Pancreas (tissue), 10 donors: ENCODE data around the gene PAXX. TPM values are rescaled to one million over a fixed set of nuclear protein-coding genes. Genes with fewer than 3 reads are reported as not detected.

Experiments
- ATAC-seq, 4 donors: fragments of 200-7000 bp; cut with Tn5 transposase; one replicate each; pipeline versions ENCODE4 v1.8.0 to v1.9.1; 2020; ENCODE audit warnings: mild to moderate bottlenecking in 4 of 4, moderate library complexity in 4 of 4
- DNase-seq, 6 donors: peaks; one replicate each; pipeline ENCODE4 v3.0.0-alpha.2; 2020
- FAIRE-seq: peaks from 2 replicates; lab custom pipeline; 2012; peaks lifted over from hg19 to GRCh38; lab: Jason Lieb, UNC
- H3K27ac ChIP-seq, 4 donors: fragments of 200-600 bp; sonication (generic); 1 replicate in 3 of 4; 2 replicates in 1 of 4; pipeline versions ENCODE4 v1.5.0 to v1.8.0; 2020
- H3K27me3 ChIP-seq, 4 donors: fragments of 200-600 bp; one replicate each; pipeline ENCODE4 v1.8.0; 2021
- H3K36me3 ChIP-seq, 3 donors: fragments of 200-600 bp; sonication (generic) in 1 of 3; one replicate each; pipeline versions ENCODE4 v1.5.0 to v1.8.0; 2020 to 2021
- H3K4me1 ChIP-seq, 3 donors: fragments of 200-600 bp; one replicate each; pipeline ENCODE4 v1.8.0; 2021
- H3K4me3 ChIP-seq, 4 donors: fragments of 200-600 bp; sonication (generic) in 2 of 4; one replicate each; pipeline versions ENCODE4 v1.5.0 to v1.8.0; 2020 to 2021
- H3K9me3 ChIP-seq, 4 donors: fragments of 200-600 bp; one replicate each; pipeline ENCODE4 v1.8.0; 2021
- CTCF ChIP-seq, 4 donors: fragments of 200-600 bp; sonication (generic) in 3 of 4; IDR thresholded peaks; one replicate each; pipeline versions ENCODE4 v1.5.0 to v1.8.0; 2021; ENCODE audit warnings: antibody characterized with exemption in 4 of 4
- WGBS, 2 donors: extraction: QIAGEN DNeasy Blood & Tissue Kit; methylation state at CpG; one replicate each; pipeline ENCODE4 v1.1.7; 2013; 5-methylcytosine and 5-hydroxymethylcytosine counted together
- intact Hi-C, 3 donors: fragments of 100-400 bp; cut with DNase I; formaldehyde crosslinking; loops; one replicate each; pipeline versions ENCODE4 v1.11.1 to v1.14.2; 2022
- polyA plus RNA-seq, 2 donors: library from polyadenylated mRNA; stranded (reverse); fragments of 200-250 nt; gene quantifications; one replicate each; pipeline ENCODE4 v1.2.3, GENCODE V29; 2013
- total RNA-seq, 6 donors: library from RNA; stranded (reverse); fragmentation: NEBNext Ultra II Directional in 4 of 6; extraction: Animal tissue kit (Norgen Biotek cat#: 25700) in 4 of 6; gene quantifications; one replicate each; pipeline versions ENCODE4 v1.2.1 to v1.2.4, GENCODE V29; 2021 to 2023
- donor health status: healthy with polysubstance abuse.
- donor health status: DM: no; HTN: no; CAD: no; lungs with moderate emphysema.
- donor health status: DM: no; HTN: no; CAD: no.
- donor health status: control.
- donor health status: control.
- donor health status: Bipolar disorder and iron deficiency.
- donor health status: DM: yes; HTN: yes; CAD: no.
- donor health status: DM: no; HTN: no; CAD: no.
- donor health status: DM: no; HTN: no; CAD: no.
- donor health status: DM: yes; HTN: yes; CAD: no.

PAXX gene
- total and polyA plus RNA-seq, 8 donors: 16.0 to 222 (median 21.0) TPM

GRCh38 chr9:137006116-137007003 lies 14.1 kb downstream of the PAXX start:
- Histone ChIP-seq H3K4me3 (no peak overlapping the region), H3K27ac (no peak overlapping the region), H3K4me1 (no peaks in the 10 kb centered on the region), H3K36me3 (peaks cover 0 to 12% (median 0%) of the 10 kb centered on the region in 3 donors), H3K27me3 (no peaks in the 10 kb centered on the region), H3K9me3 (no peaks in the 10 kb centered on the region)
- 85 to 91% methylated on average over 24 of the region's 24 CpGs for WGBS, 2 donors
- intact Hi-C loops: no loop called here
- no peak for TF ChIP-seq CTCF (IDR thresholded peaks at IDR 0.05)
- ATAC-seq (peak in 3 of 4 donors; percentile 8 to 26 (median 16)), FAIRE-seq (no peak), DNase-seq (no peak)

DNA sequence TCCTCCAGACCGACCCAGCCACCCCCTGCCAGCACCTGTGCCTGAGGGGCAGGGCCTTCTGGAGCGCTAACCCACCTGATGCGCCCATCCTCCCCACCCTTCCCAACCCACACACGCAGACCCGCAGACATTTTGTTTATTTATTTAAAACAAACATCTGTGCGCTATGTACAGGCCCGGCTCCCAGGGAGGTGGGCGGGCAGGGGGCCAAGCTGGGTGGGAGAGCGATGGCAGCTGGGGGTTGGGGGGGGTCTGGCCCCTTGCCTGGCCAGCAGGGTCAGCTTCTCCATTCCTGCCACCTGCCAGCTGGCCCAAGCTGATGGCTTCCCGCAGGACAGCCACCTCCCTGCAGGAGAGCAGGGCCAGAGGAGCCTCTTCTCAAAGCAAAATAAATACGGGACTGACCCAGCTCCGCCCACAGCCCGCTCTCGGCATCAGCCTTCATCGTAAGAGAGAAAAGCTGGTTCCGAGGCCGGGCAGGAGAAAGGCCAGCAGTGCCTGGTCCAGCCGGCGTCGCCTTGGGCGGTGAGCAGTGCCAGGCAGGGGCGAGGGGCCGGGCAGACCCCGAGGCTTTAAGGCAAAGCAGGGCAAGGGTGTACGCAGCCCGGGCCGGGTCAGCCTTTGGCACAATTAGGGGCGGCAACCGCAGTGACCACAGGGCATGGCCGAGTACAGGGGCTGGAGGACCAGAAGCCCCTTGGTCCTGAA lies 15.0 kb downstream of the PAXX start:
- H3K9me3 ChIP-seq: no peaks in the 10 kb centered on the region
- H3K4me1 ChIP-seq: no peaks in the 10 kb centered on the region
- FAIRE-seq (no peak), DNase-seq (no peak), ATAC-seq (peak; percentile 15 to 61 (median 30))
- WGBS, 2 donors: 76 to 77% methylated on average over 30 of the region's 30 CpGs
- peaks cover 0 to 19% (median 0%) of the 10 kb centered on the region in 3 donors for H3K36me3 ChIP-seq
- no peak for TF ChIP-seq CTCF (IDR thresholded peaks at IDR 0.05)
- intact Hi-C loops: no loop called here
- H3K27ac ChIP-seq: no peak overlapping the region
- no peak overlapping the region for H3K4me3 ChIP-seq
- no peaks in the 10 kb centered on the region for H3K27me3 ChIP-seq

GRCh38 chr9:137007816-137008270 lies 15.6 kb downstream of the PAXX start:
- no peak for ATAC-seq
- H3K9me3 ChIP-seq: no peaks in the 10 kb centered on the region
- no peaks in the 10 kb centered on the region for H3K4me1 ChIP-seq
- no peak for FAIRE-seq
- H3K4me3 ChIP-seq: no peak overlapping the region
- peaks cover 0 to 22% (median 0%) of the 10 kb centered on the region in 3 donors for H3K36me3 ChIP-seq
- DNase-seq: no peak
- H3K27ac ChIP-seq: no peak overlapping the region
- TF ChIP-seq CTCF (IDR thresholded peaks at IDR 0.05): no peak
- intact Hi-C loops: no loop called here
- no peaks in the 10 kb centered on the region for H3K27me3 ChIP-seq
- 90 to 98% methylated on average over 12 to 13 of the region's 13 CpGs for WGBS, 2 donors

DNA sequence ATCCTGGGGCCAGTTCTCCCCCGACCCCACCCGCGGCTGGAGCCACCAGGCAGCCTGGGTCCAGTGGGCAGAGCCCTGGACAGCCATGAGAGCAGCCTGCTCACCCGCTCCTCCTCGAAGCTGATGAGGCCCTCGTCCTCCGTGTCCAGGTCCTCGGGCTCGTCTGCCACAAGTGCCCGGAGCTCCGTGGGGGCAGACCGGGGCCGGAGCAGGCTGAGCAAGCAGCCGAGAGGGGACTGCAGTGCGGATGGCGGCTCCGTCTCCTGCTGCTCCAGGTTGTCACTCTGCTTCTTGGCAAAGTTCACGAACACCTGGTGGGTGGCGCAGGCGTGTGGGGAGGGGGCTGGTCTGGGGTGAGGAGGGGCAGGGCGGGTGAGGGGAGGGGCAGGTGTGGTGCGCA lies 16.1 kb downstream of the PAXX start:
- Histone ChIP-seq H3K36me3 (peaks cover 0 to 22% (median 0%) of the 10 kb centered on the region in 3 donors), H3K9me3 (no peaks in the 10 kb centered on the region), H3K4me3 (no peak overlapping the region), H3K27ac (no peak overlapping the region), H3K4me1 (no peaks in the 10 kb centered on the region), H3K27me3 (no peaks in the 10 kb centered on the region)
- intact Hi-C loops: no loop called here
- no peak for TF ChIP-seq CTCF (IDR thresholded peaks at IDR 0.05)
- FAIRE-seq (no peak), DNase-seq (no peak), ATAC-seq (no peak)
- 83 to 92% methylated on average over 21 to 22 of the region's 22 CpGs for WGBS, 2 donors
